ENCODE measurements around the gene ZNF474. TPM values are rescaled to one million over a fixed set of nuclear protein-coding genes. Genes with fewer than 3 reads are reported as not detected.
A peak's percentile ranks its signal among the peaks of the same experiment; 100 is the strongest.

Gene ZNF474
- total RNA-seq, 4 donors from 2014 or later: 0.16 TPM; not detected in 3

DNA sequence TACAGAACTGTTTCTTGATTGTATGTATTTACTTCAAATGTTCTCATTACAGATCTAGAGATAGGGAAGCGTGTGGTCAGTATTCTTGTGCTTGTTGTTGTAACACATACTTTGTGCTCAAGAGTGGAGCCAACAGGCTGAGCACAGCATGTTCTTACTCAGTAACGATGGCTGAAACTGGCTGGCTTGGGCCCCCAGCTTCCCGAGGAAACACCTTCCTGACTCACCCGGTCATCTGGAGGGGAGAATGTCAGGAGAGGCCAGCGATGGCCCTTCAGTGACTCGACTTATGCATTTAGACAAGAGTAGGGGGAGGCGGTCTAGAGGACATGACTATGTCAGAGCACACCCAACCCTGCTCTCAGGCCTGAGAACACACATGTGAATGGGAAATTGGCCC lies 25.6 kb downstream of the ZNF474 start:
- Histone ChIP-seq H3K27ac (peak overlapping the region in 1 of 4 donors; percentile 52), H3K36me3 (no peaks in the 10 kb centered on the region), H3K4me1 (peaks cover 0 to 3% of the 10 kb centered on the region in 2 donors), H3K4me3 (no peak overlapping the region), H3K27me3 (no peaks in the 10 kb centered on the region), H3K9me3 (no peaks in the 10 kb centered on the region)
- in situ Hi-C loops (cut with MboI; ENCODE audit: low sequenced_read_pairs in 4 of 4): no loop called here
- DNase-seq: peak; percentile 51 to 63
- intact Hi-C loops (cut with DNase I; ENCODE audit: low total_unique reads): loop anchor here (5.0 to 10.0 kb wide), 2 partner anchors 60 to 193 kb away; partner anchors contain the start of gene SRFBP1
- TF ChIP-seq, protein P1, sequence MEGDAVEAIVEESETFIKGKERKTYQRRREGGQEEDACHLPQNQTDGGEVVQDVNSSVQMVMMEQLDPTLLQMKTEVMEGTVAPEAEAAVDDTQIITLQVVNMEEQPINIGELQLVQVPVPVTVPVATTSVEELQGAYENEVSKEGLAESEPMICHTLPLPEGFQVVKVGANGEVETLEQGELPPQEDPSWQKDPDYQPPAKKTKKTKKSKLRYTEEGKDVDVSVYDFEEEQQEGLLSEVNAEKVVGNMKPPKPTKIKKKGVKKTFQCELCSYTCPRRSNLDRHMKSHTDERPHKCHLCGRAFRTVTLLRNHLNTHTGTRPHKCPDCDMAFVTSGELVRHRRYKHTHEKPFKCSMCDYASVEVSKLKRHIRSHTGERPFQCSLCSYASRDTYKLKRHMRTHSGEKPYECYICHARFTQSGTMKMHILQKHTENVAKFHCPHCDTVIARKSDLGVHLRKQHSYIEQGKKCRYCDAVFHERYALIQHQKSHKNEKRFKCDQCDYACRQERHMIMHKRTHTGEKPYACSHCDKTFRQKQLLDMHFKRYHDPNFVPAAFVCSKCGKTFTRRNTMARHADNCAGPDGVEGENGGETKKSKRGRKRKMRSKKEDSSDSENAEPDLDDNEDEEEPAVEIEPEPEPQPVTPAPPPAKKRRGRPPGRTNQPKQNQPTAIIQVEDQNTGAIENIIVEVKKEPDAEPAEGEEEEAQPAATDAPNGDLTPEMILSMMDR (IDR thresholded peaks at IDR 0.05 in 4 of 5, conservative IDR thresholded peaks at IDR 0.05 in 1 of 5): no peak
- TF ChIP-seq POLR2A (IDR thresholded peaks at IDR 0.05): no peak
- ATAC-seq: peak; percentile 72 to 86

DNA sequence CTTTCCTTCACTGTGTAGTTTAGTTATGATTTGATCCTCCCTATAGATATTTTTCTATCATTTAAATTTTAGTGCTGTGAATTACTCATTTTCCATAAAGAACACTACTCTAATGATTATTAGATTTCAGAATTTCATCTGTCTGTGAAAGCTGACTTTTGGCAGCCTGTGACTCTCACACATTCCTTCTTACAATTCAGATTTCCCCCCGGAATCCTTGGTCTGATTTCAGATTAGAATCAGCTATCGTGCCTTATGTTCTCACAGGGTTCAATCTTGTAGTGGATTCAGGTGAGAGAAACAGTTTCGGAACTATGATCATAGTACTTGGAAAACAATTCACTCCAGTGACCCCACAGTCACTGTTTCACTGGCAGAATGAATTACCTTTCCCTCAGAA lies 26.2 kb downstream of the ZNF474 start:
- ATAC-seq (no peak), DNase-seq (no peak)
- H3K27me3 ChIP-seq: no peaks in the 10 kb centered on the region
- in situ Hi-C loops (cut with MboI; ENCODE audit: low sequenced_read_pairs in 4 of 4) (no loop called here), intact Hi-C loops (cut with DNase I; ENCODE audit: low total_unique reads) (loop anchor here (5.0 to 10.0 kb wide), 2 partner anchors 61 to 193 kb away; partner anchors contain the start of gene SRFBP1)
- TF ChIP-seq POLR2A (IDR thresholded peaks at IDR 0.05): no peak
- TF ChIP-seq, protein P1 (IDR thresholded peaks at IDR 0.05 in 4 of 5, conservative IDR thresholded peaks at IDR 0.05 in 1 of 5): no peak
- no peaks in the 10 kb centered on the region for H3K36me3 ChIP-seq
- peaks cover 0 to 3% of the 10 kb centered on the region in 2 donors for H3K4me1 ChIP-seq
- H3K9me3 ChIP-seq: no peaks in the 10 kb centered on the region
- H3K27ac ChIP-seq: no peak overlapping the region
- H3K4me3 ChIP-seq: no peak overlapping the region

DNA sequence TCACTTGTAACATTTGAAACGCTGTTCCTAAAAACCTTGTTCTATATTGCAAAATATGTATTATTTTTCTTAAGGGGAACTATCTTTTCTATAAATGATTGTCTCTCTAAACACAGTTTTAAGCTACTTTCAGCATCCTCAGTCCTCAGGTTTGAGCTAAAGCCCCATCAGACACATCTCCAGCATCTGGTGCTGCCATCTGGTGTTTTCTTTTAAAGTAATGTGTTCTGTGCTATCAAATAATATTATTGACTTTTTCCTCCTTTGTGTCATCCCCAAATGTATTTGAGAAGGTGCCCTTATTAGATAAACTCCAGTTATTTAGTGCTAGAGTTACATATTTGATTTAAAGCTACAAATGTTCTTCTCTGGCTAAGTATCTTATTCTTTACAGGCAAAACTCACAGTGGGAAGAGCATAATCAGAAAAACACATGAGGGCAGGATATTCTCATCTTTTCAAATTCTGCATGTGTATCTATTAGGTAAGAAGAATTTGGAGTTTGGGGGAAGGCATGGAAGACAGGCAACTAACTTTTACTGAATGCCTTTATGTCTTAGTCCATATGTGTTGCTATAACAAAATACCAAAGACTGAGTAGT lies 27.5 kb downstream of the ZNF474 start:
- in situ Hi-C loops (cut with MboI; ENCODE audit: low sequenced_read_pairs in 4 of 4) (no loop called here), intact Hi-C loops (cut with DNase I; ENCODE audit: low total_unique reads) (loop anchor here (5.0 to 10.0 kb wide), 2 partner anchors 62 to 195 kb away; partner anchors contain the start of gene SRFBP1)
- TF ChIP-seq, protein P1 (IDR thresholded peaks at IDR 0.05 in 4 of 5, conservative IDR thresholded peaks at IDR 0.05 in 1 of 5): peak in 2 of 5 experiments; percentile 10 to 15
- no peak for TF ChIP-seq POLR2A (IDR thresholded peaks at IDR 0.05)
- H3K4me1 ChIP-seq: peaks cover 0 to 3% of the 10 kb centered on the region in 2 donors
- H3K4me3 ChIP-seq: no peak overlapping the region
- no peaks in the 10 kb centered on the region for H3K27me3 ChIP-seq
- no peaks in the 10 kb centered on the region for H3K36me3 ChIP-seq
- no peaks in the 10 kb centered on the region for H3K9me3 ChIP-seq
- DNase-seq: no peak
- ATAC-seq: no peak
- H3K27ac ChIP-seq: no peak overlapping the region

DNA sequence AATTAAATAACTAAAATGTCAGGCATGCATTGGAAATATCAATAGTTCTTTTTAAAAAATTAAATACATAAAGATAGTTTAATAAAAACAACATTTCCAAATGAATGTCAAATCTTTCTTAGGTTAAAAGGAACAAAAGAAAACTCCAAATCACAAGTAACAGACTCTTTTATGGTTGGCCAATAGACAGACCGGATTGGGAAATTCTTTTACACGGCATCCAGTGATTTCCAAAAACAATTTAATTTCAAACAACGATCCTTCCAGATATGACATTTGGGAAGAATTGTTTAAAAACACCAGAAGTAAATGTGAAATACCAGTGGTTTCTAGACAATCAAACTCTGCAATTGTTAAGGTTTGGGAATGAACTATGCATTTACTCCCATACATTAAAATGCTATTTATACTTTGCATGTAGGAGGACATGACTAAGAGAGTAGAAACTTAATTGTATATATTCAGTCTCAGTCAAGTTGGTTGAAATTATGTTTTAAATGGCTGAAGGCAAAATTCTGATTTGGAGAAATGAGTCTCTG lies 32.8 kb downstream of the ZNF474 start:
- Histone ChIP-seq H3K9me3 (no peaks in the 10 kb centered on the region), H3K4me3 (no peak overlapping the region), H3K4me1 (no peaks in the 10 kb centered on the region), H3K27ac (no peak overlapping the region), H3K27me3 (no peaks in the 10 kb centered on the region), H3K36me3 (no peaks in the 10 kb centered on the region)
- no peak for ATAC-seq
- in situ Hi-C loops (cut with MboI; ENCODE audit: low sequenced_read_pairs in 4 of 4) (no loop called here), intact Hi-C loops (cut with DNase I; ENCODE audit: low total_unique reads) (no loop called here)
- no peak for DNase-seq
- no peak for TF ChIP-seq POLR2A (IDR thresholded peaks at IDR 0.05)
- TF ChIP-seq, protein P1 (IDR thresholded peaks at IDR 0.05 in 4 of 5, conservative IDR thresholded peaks at IDR 0.05 in 1 of 5): no peak
